Astrocyte of the spinal cord (primary cell): ENCODE measurements around the gene MTHFD2.

Experiments
- DNase-seq: peaks from one replicate; pipeline ENCODE4 v3.0.0; 2011; ENCODE audit warnings: low read depth, low spot score
- H3K4me3 ChIP-seq: 2 replicates; pipeline ENCODE4 v1.5.1; 2011; ENCODE audit warnings: low read depth, mild to moderate bottlenecking, low read length, moderate library complexity
- CTCF ChIP-seq: IDR thresholded peaks from 2 replicates; pipeline ENCODE4 v1.5.1; 2012; ENCODE audit warnings: low read depth, mild to moderate bottlenecking, low read length, inconsistent platforms
- in situ Hi-C: cut with HindIII; loops from 2 replicates; pipeline ENCODE4 v1.10.0; 2017; ENCODE audit warnings: low sequenced_read_pairs

Gene MTHFD2

GRCh38 chr2:74259191-74259590 is 60.8 kb downstream of the MTHFD2 start:
- no peak for DNase-seq
- in situ Hi-C loops = no loop called here
- no peak for TF ChIP-seq CTCF

GRCh38 chr2:74259733-74260132 is 61.3 kb downstream of the MTHFD2 start:
- DNase-seq = no peak
- in situ Hi-C loops = no loop called here
- no peak for TF ChIP-seq CTCF
- no peak overlapping the region for H3K4me3 ChIP-seq

More at GRCh38 chr2:74259191-74259590, 60.8 kb downstream of the MTHFD2 start:
- no peak overlapping the region for H3K4me3 ChIP-seq

- no peak for DNase-seq
- no peak overlapping the region for H3K4me3 ChIP-seq
- no peak for TF ChIP-seq CTCF
- in situ Hi-C loops = no loop called here
Observed at GRCh38 chr2:74260495-74260894, 62.1 kb downstream of the MTHFD2 start.

- DNase-seq = peak; percentile 12
- peak; percentile 44 for TF ChIP-seq CTCF
- H3K4me3 ChIP-seq = no peak overlapping the region
- in situ Hi-C loops = no loop called here
Observed at GRCh38 chr2:74261204-74261864, 62.9 kb downstream of the MTHFD2 start.

GRCh38 chr2:74262681-74263080 is 64.3 kb downstream of the MTHFD2 start:
- no peak overlapping the region for H3K4me3 ChIP-seq
- no peak for TF ChIP-seq CTCF
- in situ Hi-C loops = no loop called here
- DNase-seq = no peak

GRCh38 chr2:74264281-74264680 is 65.9 kb downstream of the MTHFD2 start:
- TF ChIP-seq CTCF = no peak
- in situ Hi-C loops = no loop called here
- DNase-seq = no peak
- no peak overlapping the region for H3K4me3 ChIP-seq

- H3K4me3 ChIP-seq = no peak overlapping the region
- TF ChIP-seq CTCF = no peak
- no peak for DNase-seq
- in situ Hi-C loops = no loop called here
Observed at GRCh38 chr2:74267068-74267467, 68.7 kb downstream of the MTHFD2 start.
